NOMO-1 treated with dmso at 0.1 percent for 144 hours (cell line): ENCODE measurements around the gene MTIF3.
"Not testable (repeated sequence)": the region's sequence is repeated elsewhere in the genome, so short reads cannot be mapped to it uniquely, and the experiment has no call there.

Experiments
- DNase-seq: peaks from one replicate; lab custom pipeline; 2025; ENCODE audit not compliant: unreplicated experiment; lab: John Stamatoyannopoulos, UW

MTIF3 gene

GRCh38 chr13:27421101-27421871, 29.1 kb downstream of the MTIF3 start:
- no peak for DNase-seq

DNA sequence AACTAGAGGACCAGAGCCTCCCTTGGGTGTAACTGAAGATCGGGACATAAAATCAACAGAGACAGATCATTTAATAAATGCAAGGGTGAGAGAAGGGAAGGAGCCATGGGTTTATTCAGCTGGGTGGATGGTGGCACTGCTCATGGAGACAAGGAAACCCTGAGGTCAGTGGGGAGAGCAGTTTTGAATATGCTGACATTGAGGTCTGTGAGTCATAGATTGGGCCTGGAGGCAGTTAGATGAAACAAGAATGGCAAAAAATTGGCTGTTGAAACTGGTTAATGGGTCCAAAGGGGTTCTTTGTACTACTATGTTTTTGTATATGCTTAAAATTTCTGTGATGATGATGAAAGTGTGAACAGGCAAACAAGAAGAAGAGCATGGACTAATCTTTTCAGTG, 31.0 kb downstream of the MTIF3 start:
- no peak for DNase-seq

GRCh38 chr13:27415116-27415515, 35.2 kb downstream of the MTIF3 start:
- no peak for DNase-seq

DNA sequence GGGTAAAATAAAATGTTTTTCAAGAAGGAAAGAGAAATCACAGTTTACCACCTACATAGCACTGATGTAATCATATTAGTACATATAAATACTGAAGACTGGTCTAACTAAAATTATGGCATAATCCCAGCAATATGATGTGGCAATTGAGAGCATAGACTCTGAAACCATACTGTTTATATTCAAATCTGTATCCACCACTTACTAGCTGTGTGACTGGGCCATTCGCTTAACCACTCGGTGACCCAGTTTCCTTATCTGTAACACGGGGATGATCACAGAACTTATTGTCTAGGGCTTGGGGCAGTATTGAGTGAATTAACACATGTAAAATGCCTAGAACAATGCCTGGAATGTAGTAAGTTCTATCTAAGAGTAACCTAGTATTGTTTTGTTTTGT, 39.0 kb downstream of the MTIF3 start:
- DNase-seq: no peak

DNA sequence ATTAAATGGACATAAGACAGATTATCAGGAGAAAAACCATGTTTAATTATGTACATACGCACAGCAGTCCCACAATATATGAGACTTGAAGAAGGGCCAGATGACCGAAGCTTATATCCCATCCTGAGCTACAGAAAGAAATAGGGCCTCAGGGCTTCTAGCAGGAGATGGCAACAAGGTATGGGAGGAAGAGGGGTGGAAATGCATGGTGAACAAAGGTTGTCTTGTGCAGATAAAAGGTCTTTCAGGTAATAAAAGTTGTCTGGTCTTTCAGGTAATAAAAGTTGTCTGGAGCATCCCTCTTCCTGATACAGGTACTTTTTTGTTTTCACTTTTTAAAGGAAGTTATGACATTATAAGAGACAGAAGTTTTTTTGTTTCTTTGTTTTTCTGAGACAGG, 41.4 kb downstream of the MTIF3 start:
- DNase-seq: no peak

DNA sequence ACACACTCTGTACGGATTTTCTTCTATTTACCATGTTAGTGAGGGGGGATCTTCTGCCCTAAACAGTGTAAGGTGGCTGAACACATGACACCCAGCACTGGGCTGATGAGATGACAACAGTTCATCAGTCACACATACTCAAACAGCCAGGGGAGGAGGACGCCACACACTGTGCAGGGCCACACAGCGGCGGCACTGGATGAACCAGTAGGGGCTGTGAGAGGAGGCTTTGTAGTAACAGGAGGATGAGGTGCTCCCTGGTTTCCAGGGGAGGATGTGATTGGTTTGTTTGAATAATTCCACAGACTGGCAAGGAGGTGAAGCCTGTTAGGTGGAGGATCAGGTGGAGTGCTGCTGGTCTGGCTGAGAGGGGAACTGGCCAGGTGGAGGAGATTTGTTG, 42.3 kb downstream of the MTIF3 start:
- no peak for DNase-seq

- DNase-seq: no peak
Observed at GRCh38 chr13:27406178-27406939, 44.0 kb downstream of the MTIF3 start.

DNA sequence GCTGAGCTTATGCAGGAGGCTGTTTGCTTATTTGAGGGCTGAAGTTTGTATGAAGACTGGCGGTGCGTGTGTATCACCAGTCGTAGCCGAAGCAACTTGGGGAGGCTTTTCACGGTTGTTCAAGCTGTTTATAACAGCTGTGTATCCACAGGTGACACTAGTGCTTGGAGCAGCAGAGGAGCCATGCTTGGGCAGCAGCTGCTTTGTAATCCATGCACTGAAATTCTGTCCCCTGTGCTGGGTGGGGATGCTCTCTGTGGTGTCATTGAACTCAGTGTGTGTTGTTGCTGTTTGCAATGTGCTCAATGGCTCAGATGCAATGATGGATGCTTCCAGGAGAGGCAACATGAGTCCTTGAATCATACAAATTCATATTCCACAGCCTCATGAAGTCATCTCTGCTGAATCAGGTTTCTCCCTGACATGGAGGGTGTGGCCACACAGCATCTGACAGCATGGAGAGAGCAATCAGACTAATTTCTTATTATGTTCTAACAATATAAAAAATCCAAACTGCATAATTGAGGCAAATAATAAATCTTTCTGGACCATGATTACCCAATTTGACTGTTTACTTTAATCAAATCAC, 44.7 kb downstream of the MTIF3 start:
- DNase-seq: no peak

DNA sequence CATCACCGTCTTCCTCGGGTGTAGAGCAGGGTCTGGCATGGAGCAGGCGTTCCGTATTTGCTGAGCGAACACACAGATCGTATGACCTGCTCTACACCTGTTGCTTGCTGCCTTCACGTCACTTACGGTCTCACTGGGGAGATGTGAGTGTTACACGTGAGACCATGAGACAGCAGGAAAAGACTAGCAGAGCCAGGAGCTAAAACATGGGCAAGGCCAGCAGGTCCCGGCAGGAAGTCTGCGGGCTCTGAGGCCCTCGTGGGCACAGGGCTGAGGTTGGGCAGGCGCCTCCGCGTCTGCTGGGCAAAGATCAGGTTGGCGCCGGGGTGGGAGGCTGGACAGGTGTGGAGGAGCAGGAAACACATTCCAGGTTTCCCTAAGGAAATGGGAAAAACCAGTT, 45.7 kb downstream of the MTIF3 start:
- DNase-seq: no peak

GRCh38 chr13:27403727-27404385, 46.5 kb downstream of the MTIF3 start:
- no peak for DNase-seq

DNA sequence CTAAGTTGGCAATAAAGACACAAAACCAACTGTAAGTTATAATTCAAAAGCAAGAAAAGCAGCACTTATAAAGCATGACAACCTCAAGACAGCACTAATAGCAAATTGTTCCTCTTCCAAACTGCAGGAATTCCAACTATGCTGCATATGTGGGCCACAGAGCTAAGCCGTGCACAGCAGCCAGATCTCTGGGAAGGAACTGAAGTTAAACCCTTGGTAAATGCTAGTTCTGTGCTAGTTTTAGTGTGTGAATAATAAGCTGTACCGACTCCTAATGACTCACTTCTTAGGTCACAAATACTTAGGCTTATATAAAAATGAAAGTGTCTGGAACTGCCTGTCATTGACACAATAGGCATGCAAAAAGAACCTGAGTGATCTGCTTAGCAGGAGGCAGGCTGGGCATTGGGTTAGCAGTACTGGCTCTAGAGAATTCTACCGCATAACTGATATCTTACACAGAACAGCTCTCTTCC, 47.1 kb downstream of the MTIF3 start:
- no peak for DNase-seq

DNA sequence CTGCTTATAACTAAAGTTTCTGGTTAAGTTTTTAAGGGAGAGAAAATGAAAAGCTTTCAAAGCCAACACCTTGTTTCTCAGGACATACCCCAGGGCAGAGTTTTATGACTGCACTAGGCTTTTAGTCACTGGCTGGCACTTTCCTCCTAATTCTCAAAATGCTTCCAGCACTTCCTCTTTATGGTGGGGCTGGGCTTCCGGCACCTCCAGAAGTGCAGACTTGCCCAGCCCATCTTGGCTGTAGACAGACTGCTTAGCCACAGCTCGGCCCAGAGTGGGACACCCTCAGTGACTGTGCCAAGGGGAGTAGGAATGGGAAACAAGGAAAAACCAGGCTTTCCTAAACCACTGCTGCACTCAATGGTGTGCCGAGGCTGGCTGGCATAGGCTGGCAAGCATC, 49.2 kb downstream of the MTIF3 start:
- DNase-seq: peak; percentile 93

GRCh38 chr13:27400405-27400804, 50.0 kb downstream of the MTIF3 start:
- not testable (repeated sequence) for DNase-seq

DNA sequence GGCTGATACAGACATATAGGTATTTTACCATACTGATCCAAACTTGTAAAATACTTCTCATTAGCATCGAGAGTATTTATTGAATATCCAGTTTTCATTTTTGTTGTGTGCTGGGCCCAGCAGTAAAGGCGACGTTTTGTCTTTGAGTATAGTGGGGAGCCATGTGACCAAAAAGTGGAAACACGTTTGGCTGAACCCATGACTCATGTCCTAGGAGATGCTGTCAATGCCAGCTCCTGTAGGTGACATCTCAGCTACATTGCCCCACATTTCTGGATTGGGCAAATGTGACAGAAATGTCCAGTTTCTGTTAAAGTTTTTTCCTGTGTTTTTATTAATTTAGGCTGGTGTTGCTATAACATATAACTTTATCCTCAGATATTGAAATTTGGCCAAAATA, 52.0 kb downstream of the MTIF3 start:
- DNase-seq: no peak

GRCh38 chr13:27396252-27396846, 54.0 kb downstream of the MTIF3 start:
- no peak for DNase-seq

GRCh38 chr13:27395007-27395510, 55.3 kb downstream of the MTIF3 start:
- DNase-seq: no peak

GRCh38 chr13:27393101-27393500, 57.3 kb downstream of the MTIF3 start:
- no peak for DNase-seq

DNA sequence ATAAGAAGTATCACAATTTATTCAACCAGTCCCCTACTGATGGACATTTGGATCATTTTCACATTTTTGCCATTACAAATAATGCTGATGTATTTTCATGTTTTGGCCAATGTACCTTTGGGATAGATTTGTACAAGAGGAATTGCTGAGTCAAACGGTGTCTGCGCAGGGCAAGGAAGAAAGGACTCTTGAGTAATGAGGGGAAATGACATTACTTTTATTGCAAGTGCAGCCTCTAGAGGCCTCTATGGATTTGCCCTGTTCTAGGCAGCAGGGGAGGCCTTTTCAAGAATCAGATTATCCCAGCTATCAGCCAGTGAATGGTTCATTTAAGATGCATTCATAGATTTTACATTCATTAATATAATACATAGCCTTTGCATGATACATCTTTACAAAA, 58.9 kb downstream of the MTIF3 start:
- peak; percentile 42 for DNase-seq

DNA sequence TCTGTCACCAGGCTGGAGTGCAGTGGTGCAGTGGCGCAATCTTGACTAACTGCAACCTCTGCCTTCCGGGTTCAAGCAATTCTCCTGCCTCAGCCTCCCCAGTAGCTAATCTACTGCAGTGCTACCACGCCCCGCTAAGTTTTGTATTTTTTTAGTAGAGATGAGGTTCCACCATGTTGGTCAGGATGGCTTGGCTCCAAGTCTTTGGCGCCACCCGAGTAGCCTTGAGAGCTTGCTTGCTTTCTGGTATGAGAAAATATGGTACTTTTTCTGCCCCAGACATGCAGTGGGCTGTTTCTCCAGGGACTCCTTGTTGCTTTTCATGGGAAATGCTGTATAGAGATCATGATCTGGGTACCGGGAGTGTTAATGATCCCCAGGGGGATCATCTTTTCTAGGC, 60.5 kb downstream of the MTIF3 start:
- DNase-seq: no peak

GRCh38 chr13:27388241-27388640, 62.1 kb downstream of the MTIF3 start:
- DNase-seq: no peak
